ENCODE measurements around the gene PREP.

- no peak for TF ChIP-seq POLR2A (IDR thresholded peaks at IDR 0.05)
- no peak for TF ChIP-seq CTCF (IDR thresholded peaks at IDR 0.05)
These were observed 124.1 kb downstream of the PREP start for GRCh38 chr6:105278813-105279212.
